Left renal pelvis (tissue), 4 donors: ENCODE measurements around the gene RFFL. TPM values are rescaled to one million over a fixed set of nuclear protein-coding genes. Genes with fewer than 3 reads are reported as not detected.
"Not testable (repeated sequence)": the region's sequence is repeated elsewhere in the genome, so short reads cannot be mapped to it uniquely, and the experiment has no call there.

Experiments used
- DNase-seq, 4 donors: peaks; one replicate each; pipeline ENCODE4 v3.0.0-alpha.2; 2013; ENCODE audit warnings: low read depth in 4 of 4, low spot score in 3 of 4
- polyA plus RNA-seq, 4 donors: library from polyadenylated mRNA; unstranded; fragments of 120-200 nt; gene quantifications; one replicate each; pipeline ENCODE4 v1.2.1, GENCODE V29; 2013; ENCODE audit not compliant: insufficient read length in 4 of 4

RFFL gene
- polyA plus RNA-seq, 4 donors: 13.7 to 27.8 (median 22.8) TPM

- no peak for DNase-seq
These were observed 12.3 kb downstream of the RFFL start for GRCh38 chr17:35051183-35051578.

DNA sequence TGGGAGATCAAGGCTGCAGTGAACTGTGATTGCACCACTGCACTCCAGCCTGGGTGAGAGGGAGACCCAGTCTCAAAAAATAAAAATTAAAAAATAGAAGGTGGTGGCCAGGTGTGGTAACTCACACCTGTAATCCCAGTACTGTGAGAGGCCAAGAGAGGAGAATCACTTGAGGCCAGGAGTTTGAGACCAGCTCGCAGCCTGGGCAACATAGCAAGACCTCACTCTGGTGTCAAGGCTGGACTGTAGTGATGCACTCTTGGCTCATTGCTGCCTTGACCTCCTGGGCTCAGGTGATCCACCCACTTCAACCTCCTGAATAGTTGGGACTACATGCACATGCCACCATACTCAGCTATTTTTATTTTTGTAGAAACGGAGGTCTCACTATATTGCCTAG lies 13.3 kb downstream of the RFFL start:
- DNase-seq: no peak

GRCh38 chr17:35048685-35049379 lies 14.7 kb downstream of the RFFL start:
- no peak for DNase-seq

GRCh38 chr17:35046740-35047283 lies 16.7 kb downstream of the RFFL start:
- DNase-seq: no peak

DNA sequence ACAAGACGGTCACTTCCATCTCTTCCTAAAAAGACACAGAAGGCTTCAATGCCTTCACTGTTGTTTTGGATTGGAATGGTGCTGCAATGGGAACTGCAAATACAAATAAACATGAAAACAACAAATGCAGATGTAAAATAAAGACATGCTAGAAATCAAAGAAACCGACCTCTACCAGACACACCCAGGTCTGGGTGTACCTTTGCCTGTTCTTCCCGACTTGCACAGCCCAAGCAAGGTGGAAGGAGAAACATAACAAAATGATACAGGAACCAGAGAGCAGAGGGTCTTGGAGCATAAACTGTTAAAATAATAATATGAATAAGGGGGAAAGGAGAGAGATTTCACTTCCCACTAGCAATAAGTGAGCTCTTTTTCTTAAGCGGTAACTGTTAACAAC lies 17.3 kb downstream of the RFFL start:
- no peak for DNase-seq

DNA sequence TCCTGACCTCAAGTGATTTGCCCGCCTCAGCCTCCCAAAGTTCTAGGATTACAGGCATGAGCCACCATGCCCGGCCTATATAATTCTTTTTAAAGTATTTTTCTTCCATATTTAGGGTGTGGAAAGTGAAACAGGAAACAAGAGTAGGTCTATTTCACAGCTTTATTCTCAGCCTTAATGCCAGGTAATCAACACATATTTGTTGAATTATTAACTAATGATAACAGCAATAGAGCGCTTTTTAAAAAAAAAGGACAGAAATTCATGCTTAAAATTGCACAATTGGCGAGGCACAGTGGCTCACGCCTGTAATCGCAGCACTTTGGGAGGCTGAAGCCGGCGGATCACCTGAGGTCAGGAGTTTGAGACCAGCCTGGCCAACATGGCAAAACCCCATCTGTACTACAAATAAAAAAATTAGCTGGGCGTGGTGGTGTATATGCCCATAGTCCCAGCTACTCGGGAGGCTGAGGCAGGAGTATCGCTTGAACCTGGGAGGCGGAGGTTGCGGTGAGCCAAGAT lies 18.0 kb downstream of the RFFL start:
- not testable (repeated sequence) for DNase-seq

GRCh38 chr17:35044181-35044580 lies 19.3 kb downstream of the RFFL start:
- DNase-seq: no peak

GRCh38 chr17:35041390-35041789 lies 22.1 kb downstream of the RFFL start:
- no peak for DNase-seq

GRCh38 chr17:35038453-35038852 lies 25.1 kb downstream of the RFFL start:
- DNase-seq: no peak

DNA sequence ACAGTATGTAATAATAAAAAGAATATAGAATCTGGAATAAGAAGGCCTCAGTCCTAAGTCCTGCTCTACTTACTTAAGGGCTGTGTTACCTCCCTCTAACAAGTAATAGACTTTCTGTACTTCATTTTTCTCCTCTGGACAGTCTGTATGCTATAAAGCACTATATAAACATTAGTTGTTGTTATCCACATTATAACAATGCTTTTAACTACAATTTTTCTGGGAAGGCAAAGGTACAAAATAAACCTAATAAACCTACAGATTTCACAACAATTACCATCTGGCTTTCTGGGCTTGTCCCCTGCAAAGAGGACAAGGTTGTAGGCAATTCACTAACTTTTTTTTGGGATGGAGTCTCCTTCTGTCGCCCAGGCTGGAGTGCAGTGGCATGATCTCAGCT lies 32.7 kb downstream of the RFFL start:
- no peak for DNase-seq

DNA sequence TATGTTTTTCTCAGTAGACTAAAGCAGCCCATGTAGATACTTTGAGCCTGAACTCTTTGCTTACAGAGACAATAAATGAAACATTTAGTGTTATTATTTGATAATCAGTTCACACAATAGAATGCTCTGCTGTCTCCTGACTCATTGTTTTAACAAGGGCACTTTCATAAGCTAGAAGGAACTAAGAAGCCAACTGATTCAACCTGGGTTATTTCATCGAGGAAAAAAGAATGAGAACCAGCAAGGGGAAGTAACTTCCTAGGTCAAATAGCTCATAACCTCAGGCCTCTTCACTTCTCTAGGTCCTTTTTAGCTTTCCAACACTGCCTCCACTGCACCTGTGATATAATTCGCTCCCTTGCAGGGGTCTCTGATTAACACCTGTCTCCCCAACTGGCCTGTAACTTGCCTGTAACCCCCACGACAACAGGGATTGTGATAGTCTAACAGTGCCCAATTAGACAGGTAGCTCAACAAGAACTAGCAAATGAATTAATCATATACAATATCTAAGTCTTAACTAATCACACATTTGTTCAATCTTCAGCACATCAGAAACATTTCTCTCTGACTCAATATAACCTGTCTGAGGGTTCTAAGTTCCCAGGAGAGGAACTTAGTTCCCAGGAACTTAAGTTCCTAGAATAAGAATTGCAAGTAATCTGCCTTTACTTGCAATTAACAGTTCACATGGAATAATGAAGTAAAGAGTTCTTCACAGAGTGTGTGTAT lies 34.8 kb downstream of the RFFL start:
- no peak for DNase-seq

GRCh38 chr17:35028097-35028496 lies 35.4 kb downstream of the RFFL start:
- not testable (repeated sequence) for DNase-seq

DNA sequence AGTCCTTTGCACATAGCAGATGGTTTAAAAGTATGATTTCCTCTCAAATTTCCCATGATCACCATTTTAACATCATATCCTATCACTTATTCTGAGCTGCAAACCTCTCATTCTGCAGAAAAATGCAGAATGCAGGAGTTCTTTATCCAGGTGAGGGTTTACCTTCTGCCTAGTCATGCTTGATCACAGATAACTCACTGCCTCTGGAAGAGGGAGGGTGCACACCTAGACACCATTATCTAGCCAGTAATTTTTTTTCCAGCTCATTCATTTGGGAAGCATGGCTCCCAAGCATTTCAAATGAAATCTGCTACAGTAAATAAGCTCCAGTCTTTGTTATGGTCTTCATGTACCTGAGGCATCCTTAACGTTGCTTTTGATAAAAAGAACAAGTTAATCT lies 38.0 kb downstream of the RFFL start:
- DNase-seq: no peak

DNA sequence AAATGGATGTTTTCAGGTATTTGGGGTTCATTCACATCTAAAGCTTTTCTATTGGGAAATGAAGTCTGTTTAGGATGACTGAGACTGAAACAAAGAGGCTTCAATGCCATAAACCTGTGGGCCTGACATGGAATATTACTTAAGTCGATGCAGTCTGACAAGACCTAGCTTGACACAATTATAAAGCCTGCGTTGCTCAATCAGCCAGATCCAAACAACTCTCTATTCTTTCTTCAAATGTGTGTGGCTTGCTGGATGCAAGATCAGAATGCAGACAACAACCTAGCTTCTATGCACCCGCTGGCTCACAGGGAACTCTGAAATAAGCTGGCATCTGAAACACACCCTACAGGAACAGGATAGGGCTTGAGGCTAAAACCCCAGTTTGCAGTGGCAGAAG lies 40.0 kb downstream of the RFFL start:
- no peak for DNase-seq

GRCh38 chr17:35022536-35023063 lies 40.9 kb downstream of the RFFL start:
- no peak for DNase-seq

GRCh38 chr17:35021520-35022380 lies 41.8 kb downstream of the RFFL start:
- no peak for DNase-seq

DNA sequence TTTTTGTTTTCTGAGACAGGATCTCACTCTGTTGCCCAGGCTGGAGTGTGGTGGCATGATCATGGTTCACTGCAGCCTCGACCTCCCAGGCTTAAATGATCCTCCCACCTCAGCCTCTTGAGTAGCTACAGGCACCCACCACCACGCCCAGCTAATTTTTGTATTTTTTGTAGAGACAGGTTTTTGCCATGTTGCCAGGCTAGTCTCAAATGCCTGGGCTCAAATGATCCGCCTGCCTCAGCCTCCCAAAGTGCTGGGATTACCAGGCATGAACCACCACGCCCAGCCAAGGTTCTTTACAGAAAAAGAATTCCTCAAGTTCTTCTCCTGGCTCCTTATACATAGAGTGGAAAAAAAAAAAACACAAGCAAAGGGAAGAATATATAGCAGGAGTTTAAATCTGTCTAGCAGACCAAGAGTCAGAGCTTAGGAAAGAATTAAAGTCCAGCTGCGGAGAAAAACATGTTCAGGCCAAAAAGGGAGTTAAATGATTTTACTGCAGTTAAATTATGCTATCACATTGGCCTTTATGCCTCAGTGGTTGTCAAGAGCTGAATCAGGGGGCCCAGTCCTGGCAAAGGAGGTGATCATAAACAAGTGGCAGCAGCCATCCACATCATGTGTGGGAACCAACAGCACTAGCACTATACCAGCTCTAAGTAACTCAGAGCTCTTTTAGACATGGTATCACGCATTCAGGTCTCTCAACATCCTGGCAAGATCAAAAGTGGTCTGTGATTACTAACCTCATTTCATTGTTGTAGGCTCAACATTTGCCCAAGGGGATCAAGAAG lies 43.9 kb downstream of the RFFL start:
- no peak for DNase-seq

- DNase-seq: no peak
These were observed 44.7 kb downstream of the RFFL start for GRCh38 chr17:35018814-35019213.

DNA sequence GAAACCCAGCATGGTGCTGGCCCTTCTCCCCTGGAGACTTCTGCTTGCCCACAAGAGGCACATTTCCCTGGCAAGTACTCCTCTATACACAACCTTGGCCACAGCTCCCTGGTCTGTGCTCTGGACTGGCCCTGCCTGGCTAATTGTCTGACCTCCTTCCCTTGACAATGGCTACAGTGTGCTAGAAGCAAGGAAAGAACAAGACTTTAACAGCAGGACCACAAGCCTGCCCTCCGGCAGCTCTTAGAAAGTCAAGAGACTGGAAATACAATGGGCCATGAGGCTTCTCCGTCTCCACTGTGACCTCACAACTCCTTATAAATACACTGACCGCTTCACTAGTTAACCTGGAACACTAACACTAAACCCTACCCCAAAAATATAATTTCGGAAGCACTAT lies 46.5 kb downstream of the RFFL start:
- DNase-seq: no peak

GRCh38 chr17:35016369-35016768 lies 47.1 kb downstream of the RFFL start:
- no peak for DNase-seq
